HG02938 (cell line): ENCODE data around the gene SLC35G3.
"Not testable (repeated sequence)": the region's sequence is repeated elsewhere in the genome, so short reads cannot be mapped to it uniquely, and the experiment has no call there.

Experiments used
- ATAC-seq: cut with Tn5 transposase; IDR thresholded peaks from one replicate; pipeline ENCODE4 v1.9.1; 2021; ENCODE audit warnings: mild to moderate bottlenecking, moderate library complexity; ENCODE audit not compliant: unreplicated experiment

The SLC35G3 gene

DNA sequence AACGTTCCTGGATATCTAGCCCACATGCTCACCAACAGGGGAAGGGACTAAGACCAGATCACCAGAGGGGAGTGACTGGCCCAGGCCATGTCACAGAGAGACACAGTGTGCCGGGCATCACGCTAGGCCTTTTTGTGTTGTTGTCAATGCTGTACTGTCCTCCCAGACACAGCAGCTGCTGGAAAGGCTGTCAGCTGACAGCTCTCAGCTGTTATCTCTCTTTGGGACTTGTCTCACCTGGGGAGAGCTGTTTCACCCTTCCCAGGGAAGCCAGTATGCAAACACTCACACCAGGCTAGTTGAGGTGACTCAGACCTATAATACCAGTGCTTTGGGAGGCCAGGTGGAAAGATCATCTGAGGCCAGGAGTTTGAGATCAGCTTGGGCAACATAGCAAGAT lies 27.1 kb downstream of the SLC35G3 start:
- ATAC-seq = no peak

DNA sequence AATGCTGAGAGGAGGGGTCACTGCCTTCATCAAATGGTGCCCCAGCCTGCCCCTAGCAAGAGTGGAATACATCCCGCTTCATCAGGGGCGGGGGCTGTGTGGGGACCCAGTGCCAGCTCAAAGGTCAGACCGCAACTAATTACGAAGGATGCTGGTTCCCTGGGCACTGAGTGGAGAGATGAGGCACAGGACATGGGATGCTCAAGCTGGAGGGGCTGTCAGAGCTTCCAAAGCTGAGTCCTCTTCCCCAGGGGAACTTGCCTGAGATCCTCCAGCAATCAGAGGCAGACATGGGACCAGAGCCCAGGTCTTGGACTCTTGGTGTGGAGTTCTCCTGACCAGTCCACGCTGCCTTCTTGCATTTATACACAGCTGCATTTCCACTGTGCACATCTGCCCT lies 27.7 kb downstream of the SLC35G3 start:
- no peak for ATAC-seq

GRCh38 chr17:35164716-35165115 lies 29.5 kb downstream of the SLC35G3 start:
- ATAC-seq = no peak

- ATAC-seq = no peak
Measured at GRCh38 chr17:35163886-35164285, 30.3 kb downstream of the SLC35G3 start.

GRCh38 chr17:35162755-35163154 lies 31.4 kb downstream of the SLC35G3 start:
- ATAC-seq = no peak

GRCh38 chr17:35161281-35161761 lies 32.9 kb downstream of the SLC35G3 start:
- ATAC-seq = no peak

GRCh38 chr17:35160354-35161201 lies 33.6 kb downstream of the SLC35G3 start:
- ATAC-seq = no peak

DNA sequence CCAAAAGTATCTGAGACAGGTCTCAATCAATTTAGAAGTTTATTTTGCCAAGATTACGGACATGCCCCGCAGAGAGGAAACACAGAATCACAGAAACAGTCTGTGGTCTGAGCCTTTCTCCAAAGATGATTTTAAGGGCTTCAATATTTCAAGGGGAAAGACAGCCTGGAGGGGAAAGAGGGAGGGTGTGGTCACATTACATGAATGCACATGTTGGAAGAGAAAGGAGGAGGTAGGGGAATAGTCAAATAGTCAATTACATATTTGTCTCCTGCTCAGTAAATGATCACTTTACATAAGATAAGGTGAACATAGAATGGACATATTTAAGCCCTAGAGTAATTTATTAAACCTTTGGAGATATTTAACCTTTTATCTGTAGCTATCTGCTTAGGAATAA lies 34.3 kb downstream of the SLC35G3 start:
- no peak for ATAC-seq

DNA sequence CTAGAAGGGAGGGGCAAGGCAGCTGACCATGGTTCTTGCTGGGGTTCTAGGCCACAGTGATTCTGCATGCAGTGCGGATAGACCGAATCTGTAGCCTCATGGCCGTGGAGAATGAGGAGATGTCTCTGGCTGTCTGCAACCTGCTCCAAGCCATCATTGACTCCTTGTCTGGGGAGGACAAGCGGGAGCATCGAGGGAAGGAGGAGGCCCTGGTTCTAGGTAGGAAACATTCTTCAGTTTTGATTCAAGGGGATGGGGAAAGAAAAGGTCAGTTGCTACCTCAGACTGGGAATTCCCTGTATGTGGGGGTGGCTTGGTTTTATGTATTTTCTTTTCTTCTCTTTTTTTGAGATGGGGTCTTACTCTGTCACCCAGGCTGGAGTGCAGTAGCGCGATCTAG lies 38.9 kb downstream of the SLC35G3 start:
- ATAC-seq = no peak

GRCh38 chr17:35154196-35155165 lies 39.7 kb downstream of the SLC35G3 start:
- ATAC-seq = no peak

- no peak for ATAC-seq
Measured at GRCh38 chr17:35152421-35153140, 41.6 kb downstream of the SLC35G3 start.

DNA sequence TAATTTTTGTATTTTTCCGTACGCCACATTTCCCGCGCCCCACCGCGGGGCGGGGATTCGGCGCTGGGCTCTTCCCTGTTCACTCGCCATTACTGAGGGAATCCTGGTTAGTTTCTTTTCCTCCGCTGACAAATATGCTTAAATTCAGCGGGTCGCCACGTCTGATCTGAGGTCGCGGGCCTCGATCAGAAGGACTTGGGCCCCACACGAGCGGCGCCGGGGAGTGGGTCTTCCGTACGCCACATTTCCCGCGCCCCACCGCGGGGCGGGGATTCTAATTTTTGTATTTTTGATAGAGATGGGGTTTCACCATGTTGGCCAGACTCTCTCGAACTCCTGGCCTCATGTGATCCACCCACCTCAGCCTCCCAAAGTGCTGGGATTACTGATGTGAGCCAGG lies 43.1 kb downstream of the SLC35G3 start:
- not testable (repeated sequence) for ATAC-seq

- no peak for ATAC-seq
Measured at GRCh38 chr17:35149941-35150340, 44.3 kb downstream of the SLC35G3 start.

DNA sequence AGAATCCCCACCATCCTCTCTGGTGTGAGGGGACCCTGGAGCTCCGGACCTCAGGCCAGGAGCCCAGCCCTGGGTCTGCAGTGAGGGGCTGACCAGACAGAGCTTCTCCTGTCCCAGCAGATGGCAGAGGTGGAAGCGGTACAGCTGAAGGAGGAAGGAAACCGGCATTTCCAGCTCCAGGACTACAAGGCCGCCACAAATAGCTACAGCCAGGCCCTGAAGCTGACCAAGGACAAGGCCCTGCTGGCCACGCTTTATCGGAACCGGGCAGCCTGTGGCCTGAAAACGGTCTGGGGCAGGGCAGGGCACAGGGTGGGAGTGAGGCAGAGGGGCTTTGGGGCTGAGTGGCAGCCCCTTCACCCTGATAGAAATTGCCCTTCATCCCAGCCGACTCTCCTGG lies 46.0 kb downstream of the SLC35G3 start:
- ATAC-seq = no peak

DNA sequence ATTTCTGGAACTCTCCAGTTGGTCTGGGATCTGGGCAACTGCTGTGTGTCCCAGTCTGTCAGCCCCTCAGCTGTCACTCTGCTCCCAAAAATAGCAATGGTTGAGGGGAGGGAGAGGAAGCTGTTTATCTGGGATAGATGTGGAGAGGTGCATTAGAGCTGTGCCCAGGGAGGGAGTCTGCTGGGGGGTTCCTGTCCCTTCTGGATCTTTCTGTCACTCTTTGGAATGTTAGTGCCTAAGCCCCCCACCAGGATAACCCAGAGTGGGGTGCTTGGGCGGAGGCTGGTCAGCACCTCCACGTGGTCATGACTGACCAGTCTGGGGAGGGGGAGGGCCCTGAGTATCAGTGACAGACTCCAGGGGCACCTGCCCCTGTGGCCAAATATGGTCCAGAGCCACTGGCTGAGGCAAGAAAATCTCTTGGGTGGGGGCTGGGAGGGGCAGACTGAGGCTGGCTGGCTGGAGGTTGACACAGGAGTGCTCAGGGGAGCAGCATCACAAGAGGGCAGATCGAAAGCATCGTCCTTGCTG lies 46.8 kb downstream of the SLC35G3 start, which contains the start of gene UNC45B:
Gene UNC45B, plus strand, starts transcription at position 443 of the 531 bp plus-strand sequence. CDS start 447 bp downstream, outside the sequence.
- no peak for ATAC-seq

DNA sequence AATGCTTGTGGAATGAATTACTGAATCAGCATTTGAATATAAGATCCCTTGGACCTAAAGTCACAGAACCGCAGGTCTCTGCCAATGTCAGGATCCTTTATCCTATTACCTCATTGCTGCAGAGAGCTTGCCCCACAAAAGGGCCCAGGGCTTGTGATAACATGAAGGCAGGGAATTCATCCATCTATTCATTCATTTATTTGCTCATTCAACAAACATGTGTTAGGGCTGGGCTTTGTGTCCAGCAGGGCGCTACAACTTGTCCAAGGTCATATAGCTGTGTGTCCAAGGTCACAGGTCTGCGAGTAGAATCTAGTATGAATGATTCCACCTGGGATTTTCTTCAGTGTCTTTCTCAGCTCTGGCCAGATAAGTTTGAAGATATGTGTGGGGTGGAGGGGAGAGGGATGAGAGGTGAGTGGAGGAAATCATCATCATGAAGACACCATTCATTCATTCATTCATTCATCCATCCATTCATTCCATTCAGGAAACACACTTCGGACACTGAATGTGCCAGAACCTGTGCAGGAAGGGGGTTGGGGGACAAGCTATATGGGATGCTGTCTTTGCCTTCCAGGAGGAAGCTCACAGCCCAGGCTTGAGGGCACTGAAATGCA lies 47.9 kb downstream of the SLC35G3 start:
- no peak for ATAC-seq

DNA sequence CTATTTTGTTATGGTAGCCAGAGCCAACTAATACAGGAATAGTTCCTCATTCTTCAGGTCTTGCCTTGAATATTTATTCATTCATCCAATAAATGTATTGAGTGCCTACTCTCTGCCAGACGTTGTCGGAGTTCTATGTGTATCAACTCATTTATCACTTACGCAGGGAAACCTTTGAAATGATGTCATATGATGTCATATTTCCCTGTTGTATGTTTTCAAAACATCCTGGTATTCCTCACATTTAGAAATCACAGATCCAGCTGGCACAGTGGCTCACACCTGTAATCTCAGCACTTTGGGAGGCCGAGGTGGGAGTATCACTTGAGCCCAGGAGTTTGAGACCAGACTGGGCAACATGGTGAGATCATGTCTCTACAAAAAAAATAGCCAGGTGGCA lies 49.4 kb downstream of the SLC35G3 start:
- no peak for ATAC-seq
